ENCODE results near the gene TMEM255B. TPM values are rescaled to one million over a fixed set of nuclear protein-coding genes. Genes with fewer than 3 reads are reported as not detected.

Gene TMEM255B
- total RNA-seq, 1 experiment from 2014 or later: 2.8 TPM

GRCh38 chr13:113781571-113781970 is 22.5 kb downstream of the TMEM255B start:
- peaks cover 26% of the 10 kb centered on the region for H3K27me3 Mint-ChIP-seq (ENCODE audit: low read depth)
- H3K4me1 Mint-ChIP-seq: peaks cover 12 to 13% of the 10 kb centered on the region in 2 experiments
- Histone ChIP-seq H2BK120ac (ENCODE audit: low read depth, low read length, poor library complexity, severe bottlenecking) (no peak overlapping the region), H3K18ac (ENCODE audit: insufficient read length, low read depth, low read length) (no peak overlapping the region), H3K23me2 (ENCODE audit: insufficient read length, low read depth, low read length, poor library complexity, severe bottlenecking) (no peaks in the 10 kb centered on the region), H4K91ac (ENCODE audit: insufficient read length, low read depth, low read length) (no peak overlapping the region), H2BK5ac (ENCODE audit: insufficient read length, low read length) (no peak overlapping the region), H4K20me1 (ENCODE audit: control insufficient read depth, insufficient read depth, insufficient read length) (peaks cover 1% of the 10 kb centered on the region), H3K9me3 (ENCODE audit: control insufficient read depth, low read depth, low read length) (no peaks in the 10 kb centered on the region), H3K4me2 (ENCODE audit: insufficient read depth, insufficient read length, low read length) (no peak overlapping the region), H3T11ph (ENCODE audit: low read length) (no peak overlapping the region), H2BK20ac (ENCODE audit: low read depth, low read length, poor library complexity, severe bottlenecking) (no peak overlapping the region), H3K14ac (ENCODE audit: insufficient read depth, low read length) (no peak overlapping the region), H2BK12ac (ENCODE audit: insufficient read length, low read depth, low read length) (no peak overlapping the region), H3K9ac (ENCODE audit: extremely low read depth, insufficient read length, low read length) (no peak overlapping the region), H3K4me1 (ENCODE audit: insufficient read depth, low read length) (no peaks in the 10 kb centered on the region), H3K79me2 (ENCODE audit: insufficient read depth, low read length) (no peaks in the 10 kb centered on the region), H2BK15ac (ENCODE audit: low read depth, low read length) (no peak overlapping the region), H4K5ac (ENCODE audit: insufficient read length, low read depth, low read length) (no peak overlapping the region), H3K56ac (ENCODE audit: insufficient read length, low read depth, low read length) (no peak overlapping the region), H3K27ac (ENCODE audit: insufficient read length, low read depth, low read length) (no peak overlapping the region), H3K79me1 (ENCODE audit: insufficient read depth, low read depth, low read length, poor library complexity, severe bottlenecking) (no peaks in the 10 kb centered on the region), H2AK5ac (ENCODE audit: insufficient read length, low read length) (no peak overlapping the region), H3K23ac (ENCODE audit: insufficient read length, low read depth, low read length) (no peak overlapping the region), H4K8ac (replicated peaks; ENCODE audit: insufficient read length, low read depth, low read length) (no peak overlapping the region), H3K4ac (ENCODE audit: low read depth, low read length) (no peak overlapping the region), H2AFZ (ENCODE audit: low read length) (no peak overlapping the region), H3K27me3 (ENCODE audit: insufficient read depth, low read length) (no peaks in the 10 kb centered on the region)
- no peak for TF ChIP-seq CTCF (conservative IDR thresholded peaks at IDR 0.05)
- no peak for DNase-seq
- no peak overlapping the region for H3K27ac Mint-ChIP-seq
- H3K9me3 Mint-ChIP-seq: peaks cover 14% of the 10 kb centered on the region in 2 experiments
- peaks cover 2 to 10% (median 5%) of the 10 kb centered on the region in 3 experiments for H3K36me3 Mint-ChIP-seq (ENCODE audit: insufficient read depth in 1 of 3, low read depth in 3 of 3)
- H3K4me3 Mint-ChIP-seq: no peak overlapping the region
- no CpG with 5 or more reads among the region's 2 CpGs for WGBS (ENCODE audit: extremely low coverage, insufficient read length, low lambda C conversion rate)

Data from H9 (cell line).